Stimulated activated CD8-positive, alpha-beta memory T cell treated with anti-CD3 and anti-CD28 coated beads, Interleukin-15, amount 100 ng/mL, for 1 hour (primary cell): ENCODE results near the gene COL24A1.
"Not testable (repeated sequence)": the region's sequence is repeated elsewhere in the genome, so short reads cannot be mapped to it uniquely, and the experiment has no call there.

Experiments used
- DNase-seq: peaks from one replicate; pipeline ENCODE4 v3.0.0-alpha.2; 2020; ENCODE audit warnings: low read depth

The COL24A1 gene

GRCh38 chr1:85984636-85985035 is 171.9 kb downstream of the COL24A1 start:
- no peak for DNase-seq

GRCh38 chr1:85983316-85983715 is 173.3 kb downstream of the COL24A1 start:
- no peak for DNase-seq

DNA sequence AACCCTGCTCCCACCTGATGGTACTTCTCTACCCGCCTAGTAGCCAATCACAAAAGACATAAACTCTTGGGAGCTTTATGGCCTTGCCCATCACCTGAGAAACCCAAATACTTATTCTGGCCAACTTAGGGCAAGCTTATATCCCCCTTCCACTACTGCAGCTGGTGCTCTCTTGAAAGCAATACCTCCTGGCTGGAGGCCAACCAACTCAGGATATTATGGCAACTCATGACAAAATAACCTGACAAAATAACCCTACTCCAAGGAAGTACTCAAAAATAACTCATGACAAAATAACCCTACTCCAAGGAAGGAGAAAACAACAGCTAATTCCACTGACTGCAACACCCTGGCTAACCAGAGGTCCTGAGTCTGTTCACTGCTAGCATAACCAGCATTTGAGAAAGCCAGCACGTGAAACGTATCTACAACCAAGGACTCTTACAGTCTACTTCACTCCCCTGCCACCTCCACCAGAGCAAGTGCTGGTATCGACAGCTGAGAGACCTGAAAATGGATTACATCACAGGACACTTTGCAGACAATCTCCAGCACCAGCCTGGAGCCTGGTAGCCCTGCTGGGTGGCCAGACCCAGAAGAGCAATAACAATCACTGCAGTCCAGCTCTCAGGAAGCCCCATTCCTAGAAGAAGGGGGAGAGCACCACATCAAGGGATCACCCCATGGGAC is 179.9 kb downstream of the COL24A1 start:
- DNase-seq, result no peak

- DNase-seq, result no peak
These were observed 180.6 kb downstream of the COL24A1 start for GRCh38 chr1:85975912-85976371.

GRCh38 chr1:85962457-85962856 is 194.1 kb downstream of the COL24A1 start:
- no peak for DNase-seq

DNA sequence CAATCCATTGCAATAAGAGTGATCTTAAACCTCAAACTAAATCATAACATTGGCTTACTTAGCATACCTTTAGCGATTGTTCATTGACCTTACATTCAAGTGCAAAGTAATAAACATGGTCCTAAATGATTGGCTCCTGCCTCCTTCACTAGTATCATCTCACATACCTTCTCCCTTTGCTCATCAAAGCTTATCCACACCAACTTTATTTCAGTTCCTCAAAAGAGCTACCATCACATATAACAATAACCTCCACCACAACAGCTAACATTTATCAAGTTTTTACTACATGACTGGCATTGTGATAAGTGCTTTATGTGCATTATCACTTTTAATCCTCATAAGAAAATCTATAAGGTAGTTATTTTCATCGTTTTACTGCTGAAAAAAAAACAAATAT is 198.8 kb downstream of the COL24A1 start:
- DNase-seq, result no peak

DNA sequence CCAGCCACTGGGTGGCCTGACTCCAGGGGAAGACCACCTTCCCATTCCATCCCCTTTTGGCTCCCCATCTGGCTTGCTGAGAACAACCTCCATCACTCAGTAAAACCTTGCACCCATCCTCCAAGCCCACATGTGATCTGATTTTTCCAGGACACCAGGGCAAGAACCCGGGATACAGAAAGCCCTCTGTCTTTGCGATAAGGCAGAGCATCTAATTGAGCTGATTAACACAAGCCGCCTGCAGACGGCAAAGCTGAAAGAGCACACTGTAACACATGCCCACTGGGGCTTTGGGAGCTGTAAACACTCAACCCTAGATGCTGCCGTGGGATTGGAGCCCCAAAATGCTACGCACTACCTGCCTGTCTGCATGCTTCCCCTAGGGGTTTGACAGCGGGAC is 201.4 kb downstream of the COL24A1 start:
- DNase-seq, result not testable (repeated sequence)

GRCh38 chr1:85952460-85952859 is 204.1 kb downstream of the COL24A1 start:
- no peak for DNase-seq

GRCh38 chr1:85947186-85947585 is 209.4 kb downstream of the COL24A1 start:
- DNase-seq, result no peak

- no peak for DNase-seq
These were observed 212.6 kb downstream of the COL24A1 start for GRCh38 chr1:85943945-85944344.

- no peak for DNase-seq
These were observed 213.0 kb downstream of the COL24A1 start for GRCh38 chr1:85943526-85943925.

DNA sequence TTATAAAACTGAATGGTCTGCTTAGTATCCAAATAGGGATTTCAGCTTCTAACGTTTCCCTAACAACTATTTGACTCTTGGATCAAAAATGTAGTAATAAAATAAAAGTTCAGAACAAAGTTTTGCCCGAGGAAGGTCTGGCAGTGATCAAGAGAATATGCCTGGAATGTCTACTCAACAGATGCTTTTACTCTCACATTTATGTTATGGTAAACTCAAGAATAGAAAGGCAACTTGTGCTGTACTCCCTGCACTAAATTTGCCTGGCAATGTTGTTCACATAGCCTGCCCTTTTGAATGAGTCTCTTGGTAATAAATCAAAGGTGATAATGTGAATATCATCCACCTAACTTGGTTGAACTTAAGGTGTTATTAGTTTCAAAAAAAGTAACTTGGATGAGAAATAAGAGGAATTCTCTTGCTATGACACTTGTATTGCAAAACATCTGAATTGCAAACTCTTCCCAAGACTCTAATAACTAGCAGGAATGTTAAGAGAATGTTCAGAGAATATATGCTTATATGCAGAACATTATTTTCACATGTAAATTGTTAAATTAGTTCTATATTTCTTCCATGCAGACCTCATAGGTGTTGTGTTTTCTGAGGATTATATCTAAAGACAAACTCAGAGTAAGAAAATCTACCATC is 215.8 kb downstream of the COL24A1 start:
- DNase-seq, result no peak

GRCh38 chr1:85938829-85939228 is 217.7 kb downstream of the COL24A1 start:
- DNase-seq, result no peak

- DNase-seq, result no peak
These were observed 220.1 kb downstream of the COL24A1 start for GRCh38 chr1:85936470-85936869.

DNA sequence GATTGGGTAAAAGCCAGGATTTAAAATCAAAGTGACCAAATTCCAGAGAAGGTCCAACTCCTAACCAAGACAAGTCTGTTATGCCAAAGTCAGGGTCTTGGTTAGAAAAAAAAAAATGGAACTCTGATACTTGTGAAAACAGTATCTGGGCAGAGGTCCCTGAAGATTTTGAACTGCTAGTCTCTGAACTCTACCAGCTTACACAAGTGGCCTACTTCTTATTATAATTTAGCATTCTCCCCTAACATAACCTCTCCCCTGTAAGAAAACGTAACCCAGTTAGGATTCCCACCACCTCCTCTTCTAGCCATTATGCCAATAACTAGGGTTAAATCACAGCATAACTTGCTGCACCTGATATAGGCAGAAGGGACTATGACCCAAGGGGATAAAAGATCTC is 220.5 kb downstream of the COL24A1 start:
- DNase-seq, result no peak

- DNase-seq, result no peak
These were observed 221.3 kb downstream of the COL24A1 start for GRCh38 chr1:85935234-85935633.

- DNase-seq, result no peak
These were observed 222.1 kb downstream of the COL24A1 start for GRCh38 chr1:85934516-85934915.

DNA sequence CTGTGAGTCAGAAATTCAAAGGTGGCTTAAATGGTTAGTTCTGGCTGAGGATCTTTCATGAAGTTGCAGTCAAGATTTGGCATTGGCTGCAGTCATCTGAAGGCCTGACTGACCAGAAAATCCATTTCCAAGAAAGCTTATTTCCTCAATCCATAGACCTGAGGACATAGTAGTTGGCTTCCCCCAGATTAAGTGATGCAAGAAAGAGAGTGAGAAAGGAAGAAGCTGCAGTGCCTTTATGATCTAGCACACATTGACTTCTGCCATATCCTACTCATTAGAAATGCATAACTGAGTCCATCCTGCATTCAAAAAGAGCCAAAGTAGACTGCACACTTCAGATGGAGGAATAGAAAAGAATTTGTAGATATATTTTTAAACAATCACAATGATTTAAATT is 222.6 kb downstream of the COL24A1 start:
- DNase-seq, result no peak

GRCh38 chr1:85911742-85912141 is 244.8 kb downstream of the COL24A1 start:
- no peak for DNase-seq

DNA sequence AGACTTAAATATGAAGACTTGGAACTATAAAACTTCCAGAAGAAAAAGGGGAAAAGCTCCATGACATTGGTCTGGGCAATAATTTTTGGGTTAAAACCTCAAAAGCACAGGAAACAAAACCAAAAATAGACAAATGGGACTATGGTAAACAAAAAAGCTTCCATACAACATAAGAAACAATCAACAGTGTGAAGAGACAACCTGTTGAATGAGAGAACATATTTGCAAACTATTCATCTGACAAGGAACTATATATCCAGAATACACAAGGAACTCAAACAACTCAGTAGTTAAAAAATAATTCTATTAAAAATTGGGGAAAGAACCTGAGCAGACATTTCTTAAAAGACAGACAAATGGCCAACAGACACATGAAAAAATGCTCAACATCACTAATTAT is 255.7 kb downstream of the COL24A1 start:
- no peak for DNase-seq

GRCh38 chr1:85898861-85899260 is 257.7 kb downstream of the COL24A1 start:
- DNase-seq, result no peak

- no peak for DNase-seq
These were observed 261.9 kb downstream of the COL24A1 start for GRCh38 chr1:85894651-85895050.

DNA sequence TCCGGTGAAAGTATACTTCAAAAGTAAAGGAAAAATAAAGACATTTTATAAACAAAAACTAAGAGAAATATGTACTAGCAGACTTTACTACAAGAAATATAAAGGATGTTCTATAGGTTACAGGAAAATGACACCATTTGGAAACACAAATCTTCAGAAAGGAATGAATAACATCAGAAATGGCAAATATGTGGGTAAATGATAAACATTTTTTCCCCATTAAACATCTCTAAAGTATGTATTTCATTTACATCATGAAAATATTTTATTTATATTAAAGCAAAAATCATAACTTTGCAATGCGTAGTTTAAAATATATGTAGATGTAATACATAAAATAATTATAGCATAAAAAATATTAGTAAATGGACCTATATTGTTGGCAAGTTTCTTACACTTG is 264.2 kb downstream of the COL24A1 start:
- DNase-seq, result no peak

- no peak for DNase-seq
These were observed 266.7 kb downstream of the COL24A1 start for GRCh38 chr1:85889870-85890269.
